ENCODE results near the gene GJD3. TPM values are rescaled to one million over a fixed set of nuclear protein-coding genes. Genes with fewer than 3 reads are reported as not detected.

The GJD3 gene
- total RNA-seq, 1 experiment from 2014 or later: not detected

GRCh38 chr17:40351359-40352236, 12.9 kb downstream of the GJD3 start:
- no peak for DNase-seq (ENCODE audit: low spot score)

- DNase-seq (ENCODE audit: low spot score): no peak
Observed at GRCh38 chr17:40350689-40351358, 13.7 kb downstream of the GJD3 start.

- no peak for DNase-seq (ENCODE audit: low spot score)
Observed at GRCh38 chr17:40349895-40350688, 14.4 kb downstream of the GJD3 start.

GRCh38 chr17:40349477-40349894, 15.1 kb downstream of the GJD3 start:
- DNase-seq (ENCODE audit: low spot score): peak; percentile 41

- DNase-seq (ENCODE audit: low spot score): no peak
Observed at GRCh38 chr17:40348562-40349476, 15.7 kb downstream of the GJD3 start.

- DNase-seq (ENCODE audit: low spot score): no peak
Observed at GRCh38 chr17:40348136-40348504, 16.4 kb downstream of the GJD3 start.

GRCh38 chr17:40347319-40348135, 17.0 kb downstream of the GJD3 start:
- DNase-seq (ENCODE audit: low spot score): no peak

GRCh38 chr17:40346765-40347158, 17.8 kb downstream of the GJD3 start:
- no peak for DNase-seq (ENCODE audit: low spot score)

GRCh38 chr17:40345994-40346764, 18.4 kb downstream of the GJD3 start:
- DNase-seq (ENCODE audit: low spot score): no peak

- peak; percentile 82 for DNase-seq (ENCODE audit: low spot score)
Observed at GRCh38 chr17:40345161-40345993, 19.2 kb downstream of the GJD3 start.

- DNase-seq (ENCODE audit: low spot score): no peak
Observed at GRCh38 chr17:40344421-40345160, 19.9 kb downstream of the GJD3 start.

GRCh38 chr17:40343219-40344119, 21.1 kb downstream of the GJD3 start:
- no peak for DNase-seq (ENCODE audit: low spot score)

GRCh38 chr17:40342504-40343218, 21.9 kb downstream of the GJD3 start:
- no peak for DNase-seq (ENCODE audit: low spot score)

- no peak for DNase-seq (ENCODE audit: low spot score)
Observed at GRCh38 chr17:40341808-40342503, 22.6 kb downstream of the GJD3 start.

Data from A172 (cell line).